Testis (tissue), 2 donors: Measurements from ENCODE around the gene SRXN1.

Experiments used
- CTCF ChIP-seq, 3 experiments: fragments of 450-650 bp in 2 of 3; fragments of 200-600 bp in 1 of 3; sonication (generic) in 1 of 3; IDR thresholded peaks; one replicate each; pipeline ENCODE4 v1.5.1; 2016 to 2019; ENCODE audit warnings: antibody characterized with exemption in 3 of 3, mild to moderate bottlenecking in 2 of 3, moderate library complexity in 1 of 3
- POLR2A ChIP-seq: fragments of 450-650 bp; IDR thresholded peaks from one replicate; pipeline ENCODE4 v1.6.1; 2017; ENCODE audit warnings: antibody characterized with exemption, mild to moderate bottlenecking, moderate library complexity

- TF ChIP-seq CTCF (IDR thresholded peaks at IDR 0.05) (no peak), POLR2A (no peak)
Measured at GRCh38 chr20:664151-664550, 11.2 kb upstream of the SRXN1 start.
